NOMO-1 (cell line): Measurements from ENCODE around the gene HSF4.

Experiments used
- DNase-seq, 2 experiments: peaks; one replicate each; lab custom pipeline; 2025; ENCODE audit not compliant: unreplicated experiment in 2 of 2; lab: John Stamatoyannopoulos, UW

Gene HSF4

GRCh38 chr16:67150047-67150832 is 14.3 kb upstream of the HSF4 start:
- DNase-seq, result no peak

GRCh38 chr16:67150833-67151396 is 13.6 kb upstream of the HSF4 start, which contains the start of gene B3GNT9:
Gene B3GNT9 (minus strand): TSS chr16:67150998. CDS start chr16:67150485, 513 bp downstream.
- DNase-seq, result no peak

GRCh38 chr16:67151431-67152097 is 13.0 kb upstream of the HSF4 start:
- DNase-seq, result no peak

- no peak for DNase-seq
Measured at GRCh38 chr16:67154578-67155294, 9.8 kb upstream of the HSF4 start.

- peak; percentile 67 to 75 for DNase-seq
Measured at GRCh38 chr16:67155295-67156142, 9.0 kb upstream of the HSF4 start.

GRCh38 chr16:67156143-67156844 is 8.3 kb upstream of the HSF4 start:
- no peak for DNase-seq

GRCh38 chr16:67157106-67157748 is 7.3 kb upstream of the HSF4 start:
- no peak for DNase-seq

- DNase-seq, result no peak
Measured at GRCh38 chr16:67157892-67158635, 6.5 kb upstream of the HSF4 start.

GRCh38 chr16:67158637-67159600 is 5.6 kb upstream of the HSF4 start:
- DNase-seq, result peak; percentile 61 to 69

GRCh38 chr16:67161595-67162058 is 2.9 kb upstream of the HSF4 start:
- no peak for DNase-seq

GRCh38 chr16:67162506-67163163 is 1.9 kb upstream of the HSF4 start:
- DNase-seq, result no peak

- DNase-seq, result no peak
Measured at GRCh38 chr16:67163164-67163998, 1.2 kb upstream of the HSF4 start.

GRCh38 chr16:67163999-67164558 is 466 bp upstream of the HSF4 start:
- DNase-seq, result no peak

GRCh38 chr16:67165121-67166078 is 855 bp downstream of the HSF4 start:
- DNase-seq, result no peak
